GM12878 (cell line): ENCODE measurements around the gene VCPKMT. TPM values are rescaled to one million over a fixed set of nuclear protein-coding genes. Genes with fewer than 3 reads are reported as not detected.

Source experiments
- ATAC-seq: fragments of 200-7000 bp; cut with Tn5 transposase; 3 replicates; pipeline ENCODE4 v1.9.1; 2020; ENCODE audit warnings: mild to moderate bottlenecking, moderate library complexity
- BruUV-seq: library from RNA; stranded (reverse); fragments of 400-500 nt; replicated peaks from 2 replicates; lab custom pipeline; 2021; lab: Mats Ljungman, UMichigan
- CTCF ChIA-PET: fragments of 300-600 bp; sonication (Branson Sonifier 250); formaldehyde crosslinking; extraction: SDS; loops from one replicate; lab custom pipeline; 2021; ENCODE audit warnings: inconsistent platforms; lab: Yijun Ruan, JAX
- POLR2A ChIA-PET: fragments of 350-600 bp; formaldehyde crosslinking; extraction: SDS; loops from one replicate; lab custom pipeline; 2021; ENCODE audit warnings: inconsistent platforms; lab: Charles Lee
- RAD21 ChIA-PET: fragments of 300-600 bp; sonication (Branson Sonifier 250); formaldehyde crosslinking; loops from one replicate; lab custom pipeline; 2023; ENCODE audit warnings: antibody characterized with exemption; ENCODE audit not compliant: unreplicated experiment; lab: Charles Lee
- SMC1A ChIA-PET: fragments of 300-600 bp; sonication (Branson Sonifier 250); formaldehyde crosslinking; loops from one replicate; lab custom pipeline; 2023; ENCODE audit not compliant: unreplicated experiment, uncharacterized antibody; lab: Charles Lee
- DNase-seq: peaks from one replicate; pipeline ENCODE4 v3.0.0-alpha.2; 2011; ENCODE audit warnings: low read depth, low spot score
- FAIRE-seq: peaks from 3 replicates; lab custom pipeline; 2011; peaks lifted over from hg19 to GRCh38; lab: Jason Lieb, UNC
- H2AFZ ChIP-seq: 2 replicates; pipeline ENCODE4 v1.6.0; 2011; ENCODE audit warnings: low read depth, low read length, control low read depth; ENCODE audit not compliant: control insufficient read depth
- H3K27ac ChIP-seq: 2 replicates; pipeline ENCODE4 v1.5.1; 2011; ENCODE audit warnings: control low read depth; ENCODE audit not compliant: control insufficient read depth, insufficient read depth
- H3K27me3 ChIP-seq, 2 experiments: replicated peaks in 1 of 2; 2 replicates each; pipeline versions ENCODE4 v1.6.0 to v1.6.1; 2011; ENCODE audit warnings: low read length in 1 of 2; ENCODE audit not compliant: control insufficient read depth in 2 of 2, insufficient read depth in 2 of 2
- H3K36me3 ChIP-seq, 2 experiments: 2 replicates each; pipeline ENCODE4 v1.5.1; 2011; ENCODE audit warnings: low read length in 1 of 2; ENCODE audit not compliant: control insufficient read depth in 2 of 2, insufficient read depth in 2 of 2
- H3K4me1 ChIP-seq: 2 replicates; pipeline ENCODE4 v1.6.1; 2011; ENCODE audit warnings: mild to moderate bottlenecking, low read length, moderate library complexity, mixed read lengths; ENCODE audit not compliant: control insufficient read depth, insufficient read depth
- H3K4me2 ChIP-seq: 2 replicates; pipeline ENCODE4 v1.6.0; 2011; ENCODE audit warnings: control low read depth; ENCODE audit not compliant: control insufficient read depth, insufficient read depth
- H3K4me3 ChIP-seq: fragments of 200-600 bp; sonication (generic); 2 replicates; pipeline ENCODE4 v1.5.1; 2016
- H3K79me2 ChIP-seq: 2 replicates; pipeline ENCODE4 v1.6.0; 2011; ENCODE audit warnings: low read length; ENCODE audit not compliant: control insufficient read depth, insufficient read depth
- H3K9ac ChIP-seq: 2 replicates; pipeline ENCODE4 v1.8.0; 2011; ENCODE audit warnings: low read length, control low read depth, mixed read lengths; ENCODE audit not compliant: control insufficient read depth, insufficient read depth
- H3K9me3 ChIP-seq: replicated peaks from 3 replicates; pipeline ENCODE4 v1.5.1; 2011; ENCODE audit warnings: mild to moderate bottlenecking, low read length; ENCODE audit not compliant: control insufficient read depth, insufficient read depth
- H4K20me1 ChIP-seq: 2 replicates; pipeline ENCODE4 v1.6.0; 2011; ENCODE audit not compliant: control insufficient read depth, insufficient read depth
- BACH1 ChIP-seq: fragments of 450-650 bp; IDR thresholded peaks from 2 replicates; pipeline ENCODE4 v1.6.1; 2017; ENCODE audit warnings: mild to moderate bottlenecking, borderline replicate concordance
- CHD4 ChIP-seq: fragments of 200-600 bp; sonication (generic); IDR thresholded peaks from 2 replicates; pipeline ENCODE4 v1.6.1; 2016; ENCODE audit warnings: mild to moderate bottlenecking
- CUX1 ChIP-seq: IDR thresholded peaks from 2 replicates; pipeline ENCODE4 v1.6.1; 2012; ENCODE audit warnings: improper control_type of control experiment, low read depth, low read length; ENCODE audit not compliant: insufficient replicate concordance
- ELK1 ChIP-seq: IDR thresholded peaks from 2 replicates; pipeline ENCODE4 v1.6.1; 2012; ENCODE audit warnings: low read depth, low read length, improper control_type of control experiment
- KDM1A ChIP-seq: fragments of 200-600 bp; sonication (generic); IDR thresholded peaks from 2 replicates; pipeline ENCODE4 v1.6.1; 2016; ENCODE audit warnings: borderline replicate concordance
- KLF5 ChIP-seq: fragments of 450-650 bp; IDR thresholded peaks from 2 replicates; pipeline ENCODE4 v1.6.1; 2014; ENCODE audit warnings: mild to moderate bottlenecking; ENCODE audit not compliant: partially characterized antibody
- NFIC ChIP-seq: IDR thresholded peaks from 2 replicates; pipeline ENCODE4 v1.6.1; 2012; ENCODE audit warnings: low read depth, mild to moderate bottlenecking, inconsistent platforms, low read length, moderate library complexity
- NFYB ChIP-seq: IDR thresholded peaks from 2 replicates; pipeline ENCODE4 v1.6.1; 2011; ENCODE audit warnings: low read depth, mild to moderate bottlenecking, low read length, improper control_type of control experiment, moderate library complexity; ENCODE audit not compliant: insufficient read depth
- PRDM15 ChIP-seq: fragments of 450-650 bp; formaldehyde crosslinking; IDR thresholded peaks from 2 replicates; pipeline ENCODE4 v1.4.0; 2020; ENCODE audit warnings: mild to moderate bottlenecking, moderate library complexity
- RUNX3 ChIP-seq: IDR thresholded peaks from 2 replicates; pipeline ENCODE4 v1.6.1; 2012; ENCODE audit warnings: low read length, inconsistent platforms
- SMAD5 ChIP-seq: IDR thresholded peaks from 2 replicates; pipeline ENCODE4 v1.6.1; 2016; ENCODE audit warnings: antibody characterized with exemption, low read depth
- SP1 ChIP-seq: IDR thresholded peaks from one replicate; pipeline ENCODE4 v1.6.1; 2011; ENCODE audit warnings: low read depth, low read length
- TCF12 ChIP-seq: IDR thresholded peaks from 2 replicates; pipeline ENCODE4 v1.6.1; 2011; ENCODE audit warnings: low read depth, mild to moderate bottlenecking, low read length
- TCF3 ChIP-seq: IDR thresholded peaks from 2 replicates; pipeline ENCODE4 v1.6.1; 2012; ENCODE audit warnings: low read depth, mild to moderate bottlenecking, low read length, borderline replicate concordance; ENCODE audit not compliant: insufficient read depth
- WGBS: methylation state at CpG from one replicate; pipeline ENCODE4 v1.1.6; 2016; ENCODE audit warnings: low lambda C conversion rate; ENCODE audit not compliant: insufficient replicate concordance, insufficient coverage; ENCODE audit errors: missing lambda C conversion rate; 5-methylcytosine and 5-hydroxymethylcytosine counted together
- in situ Hi-C: fragments of 300-500 bp; cut with MboI; formaldehyde crosslinking; loops from 9 replicates; pipeline ENCODE4 v1.14.3; 2018; ENCODE audit warnings: mixed read lengths
- intact Hi-C: fragments of 100-400 bp; cut with micrococcal nuclease; formaldehyde crosslinking; loops from one replicate; pipeline ENCODE4 v1.14.2; 2022; ENCODE audit not compliant: unreplicated experiment
- polyA plus RNA-seq, 11 experiments: library from polyadenylated mRNA; depleted of rRNA in 4 of 11; unstranded in 6 of 11; stranded (reverse) in 5 of 11; fragments of >200 nt; fragmentation: Nextera tagmentation in 4 of 11; fragmentation: Illumina TruSeq in 1 of 11; extraction: Ambion mirVana in 4 of 11; extraction: Trizol in 1 of 11; gene quantifications; 1 replicate in 1 of 11; 2 replicates in 10 of 11; pipeline versions ENCODE4 v1.2.1 to v1.2.3, GENCODE V29; 2011 to 2016; ENCODE audit warnings: inconsistent platforms in 2 of 11, missing spikeins in 2 of 11, low read depth in 1 of 11
- total RNA-seq, 4 experiments: library from RNA; depleted of rRNA in 3 of 4; stranded (reverse); fragments of >200 nt in 3 of 4; fragmentation: Illumina TruSeq in 1 of 4; extraction: Trizol in 1 of 4; gene quantifications; 2 replicates each; pipeline versions ENCODE4 v1.2.1 to v1.2.3, GENCODE V29; 2013 to 2021

Gene VCPKMT
- total and polyA plus RNA-seq, 10 of the 15 experiments (the other 5 are each of a cell fraction or from before 2014, with no cell fraction given): 8.5 to 18.4 (median 12.8) TPM

- no TSS peak for BruUV-seq
- TF ChIP-seq NFYB (no peak), RUNX3 (no peak), SP1 (no peak), KDM1A (no peak), ELK1 (no peak), NFIC (no peak), SMAD5 (no peak), TCF3 (no peak), CHD4 (no peak), TCF12 (no peak), BACH1 (no peak), KLF5 (no peak), CUX1 (no peak), PRDM15 (CRISPR knock-in tag) (no peak)
Observed at GRCh38 chr14:50088117-50088515, 28.3 kb downstream of the VCPKMT start.

More at GRCh38 chr14:50088117-50088515, 28.3 kb downstream of the VCPKMT start:
- no peak for FAIRE-seq
- ChIA-PET CTCF (interaction anchor here (0.6 to 6.2 kb wide), 14 partner anchors 8 to 236 kb away, joined by 3 to 41 read pairs (median 7); partner anchors contain the start of gene NEMF), POLR2A (interaction anchor here (1.0 to 4.0 kb wide), 12 partner anchors 8 to 226 kb away, joined by 3 to 35 read pairs (median 7); no protein-coding TSS in a partner anchor), SMC1A (interaction anchor here (0.7 to 5.6 kb wide), 19 partner anchors 9 to 237 kb away, joined by 3 to 69 read pairs (median 6); partner anchors contain the start of gene NEMF), RAD21 (interaction anchor here (0.5 to 5.5 kb wide), 15 partner anchors 14 to 300 kb away, joined by 3 to 75 read pairs (median 8); partner anchors contain the start of gene NEMF)
- intact Hi-C loops (no loop called here), in situ Hi-C loops (no loop called here)
- no peak for DNase-seq
- Histone ChIP-seq H3K4me1 (peaks cover 48% of the 10 kb centered on the region), H3K9me3 (no peaks in the 10 kb centered on the region), H3K4me3 (no peak overlapping the region), H3K4me2 (peak overlapping the region; percentile 68; the same call in 1 of the 2 replicates), H4K20me1 (no peaks in the 10 kb centered on the region), H2AFZ (no peak overlapping the region), H3K9ac (no peak overlapping the region), H3K79me2 (no peaks in the 10 kb centered on the region; the same call in 1 of the 2 replicates), H3K27me3 (no peaks in the 10 kb centered on the region), H3K36me3 (no peaks in the 10 kb centered on the region), H3K27ac (peak overlapping the region; percentile 94)
- ATAC-seq: no peak
- 50% methylated on average over 2 of the region's 2 CpGs for WGBS
